H9 (cell line): ENCODE results near the gene ATP2A2. TPM values are rescaled to one million over a fixed set of nuclear protein-coding genes. Genes with fewer than 3 reads are reported as not detected.
A peak's percentile ranks its signal among the peaks of the same experiment; 100 is the strongest.

ENCODE experiments used
- DNase-seq: peaks from one replicate; pipeline ENCODE4 v3.0.0-alpha.2; 2017
- H2AFZ ChIP-seq: one replicate; pipeline ENCODE4 v1.6.1; 2013; ENCODE audit warnings: mild to moderate bottlenecking, low read length, control low read depth, moderate library complexity
- H2AK5ac ChIP-seq: 2 replicates; pipeline ENCODE4 v1.6.1; 2013; ENCODE audit warnings: low read length, control low read depth, mixed read lengths; ENCODE audit not compliant: insufficient read length
- H2BK120ac ChIP-seq: one replicate; pipeline ENCODE4 v1.6.1; 2013; ENCODE audit warnings: low read depth, mild to moderate bottlenecking, low read length, control low read depth, inconsistent platforms; ENCODE audit not compliant: poor library complexity, severe bottlenecking
- H2BK12ac ChIP-seq: 2 replicates; pipeline ENCODE4 v1.6.1; 2013; ENCODE audit warnings: low read length, control low read depth, mixed read lengths, low read depth; ENCODE audit not compliant: insufficient read length
- H2BK15ac ChIP-seq: 2 replicates; pipeline ENCODE4 v1.6.1; 2013; ENCODE audit warnings: low read depth, low read length, control low read depth
- H2BK20ac ChIP-seq: one replicate; pipeline ENCODE4 v1.6.1; 2013; ENCODE audit warnings: low read depth, mild to moderate bottlenecking, low read length, control low read depth, inconsistent platforms; ENCODE audit not compliant: poor library complexity, severe bottlenecking
- H2BK5ac ChIP-seq: 2 replicates; pipeline ENCODE4 v1.6.1; 2013; ENCODE audit warnings: low read length, control low read depth, mixed read lengths; ENCODE audit not compliant: insufficient read length
- H3K14ac ChIP-seq: 2 replicates; pipeline ENCODE4 v1.6.1; 2013; ENCODE audit warnings: low read length, control low read depth; ENCODE audit not compliant: insufficient read depth
- H3K18ac ChIP-seq: 2 replicates; pipeline ENCODE4 v1.6.1; 2013; ENCODE audit warnings: low read depth, mild to moderate bottlenecking, mixed read lengths, low read length, control low read depth; ENCODE audit not compliant: insufficient read length
- H3K23ac ChIP-seq: 2 replicates; pipeline ENCODE4 v1.6.1; 2013; ENCODE audit warnings: low read length, control low read depth, mixed read lengths, low read depth; ENCODE audit not compliant: insufficient read length
- H3K23me2 ChIP-seq: 2 replicates; pipeline ENCODE4 v1.6.1; 2013; ENCODE audit warnings: low read depth, mild to moderate bottlenecking, mixed read lengths, low read length, control low read depth; ENCODE audit not compliant: insufficient read length, poor library complexity, severe bottlenecking
- H3K27ac ChIP-seq: 2 replicates; pipeline ENCODE4 v1.5.1; 2013; ENCODE audit warnings: low read length, control low read depth, mixed read lengths, low read depth; ENCODE audit not compliant: insufficient read length
- H3K27me3 ChIP-seq: 2 replicates; pipeline ENCODE4 v1.6.1; 2013; ENCODE audit warnings: low read length, control low read depth, inconsistent platforms; ENCODE audit not compliant: insufficient read depth
- H3K4ac ChIP-seq: 2 replicates; pipeline ENCODE4 v1.6.1; 2013; ENCODE audit warnings: low read depth, mild to moderate bottlenecking, control low read depth, inconsistent platforms, low read length, moderate library complexity
- H3K4me1 ChIP-seq: 2 replicates; pipeline ENCODE4 v1.6.1; 2013; ENCODE audit warnings: low read length, control low read depth, inconsistent platforms; ENCODE audit not compliant: insufficient read depth
- H3K4me2 ChIP-seq: 2 replicates; pipeline ENCODE4 v1.6.1; 2013; ENCODE audit warnings: low read length, control low read depth, mixed read lengths; ENCODE audit not compliant: insufficient read length, insufficient read depth
- H3K56ac ChIP-seq: 2 replicates; pipeline ENCODE4 v1.6.1; 2013; ENCODE audit warnings: low read depth, mild to moderate bottlenecking, mixed read lengths, low read length, control low read depth; ENCODE audit not compliant: insufficient read length
- H3K79me1 ChIP-seq: 2 replicates; pipeline ENCODE4 v1.6.1; 2013; ENCODE audit warnings: low read depth, mild to moderate bottlenecking, moderate library complexity, low read length, control low read depth, inconsistent platforms; ENCODE audit not compliant: insufficient read depth, poor library complexity, severe bottlenecking
- H3K79me2 ChIP-seq: 2 replicates; pipeline ENCODE4 v1.6.1; 2013; ENCODE audit warnings: low read length, control low read depth, inconsistent platforms; ENCODE audit not compliant: insufficient read depth
- H3K9ac ChIP-seq: 2 replicates; pipeline ENCODE4 v1.6.1; 2013; ENCODE audit warnings: low read length, control low read depth, mixed read lengths; ENCODE audit not compliant: insufficient read length; ENCODE audit errors: extremely low read depth
- H3K9me3 ChIP-seq: one replicate; pipeline ENCODE4 v1.6.1; 2013; ENCODE audit warnings: low read depth, low read length, inconsistent platforms; ENCODE audit not compliant: control insufficient read depth
- H3T11ph ChIP-seq: one replicate; pipeline ENCODE4 v1.6.1; 2013; ENCODE audit warnings: mild to moderate bottlenecking, low read length, control low read depth, inconsistent platforms
- H4K20me1 ChIP-seq: one replicate; pipeline ENCODE4 v1.6.1; 2013; ENCODE audit not compliant: control insufficient read depth, insufficient read length, insufficient read depth
- H4K5ac ChIP-seq: 2 replicates; pipeline ENCODE4 v1.6.1; 2013; ENCODE audit warnings: low read depth, mild to moderate bottlenecking, mixed read lengths, low read length, control low read depth; ENCODE audit not compliant: insufficient read length
- H4K8ac ChIP-seq: replicated peaks from 2 replicates; pipeline ENCODE4 v1.6.1; 2013; ENCODE audit warnings: low read length, control low read depth, mixed read lengths, low read depth; ENCODE audit not compliant: insufficient read length
- H4K91ac ChIP-seq: 2 replicates; pipeline ENCODE4 v1.6.1; 2013; ENCODE audit warnings: low read depth, mild to moderate bottlenecking, moderate library complexity, mixed read lengths, low read length, control low read depth; ENCODE audit not compliant: insufficient read length
- H3K27ac Mint-ChIP-seq, 3 experiments: 2 replicates in 2 of 3; 3 replicates in 1 of 3; pipeline ENCODE4 v1.8.0; 2020 to 2021; ENCODE audit warnings: mixed read lengths in 3 of 3, mild to moderate bottlenecking in 1 of 3, moderate library complexity in 1 of 3
- H3K27me3 Mint-ChIP-seq: 2 replicates; pipeline ENCODE4 v1.8.0; 2021; ENCODE audit warnings: low read depth, mild to moderate bottlenecking, moderate library complexity, mixed read lengths
- H3K36me3 Mint-ChIP-seq, 3 experiments: 2 replicates in 2 of 3; 3 replicates in 1 of 3; pipeline ENCODE4 v1.8.0; 2020 to 2021; ENCODE audit warnings: low read depth in 3 of 3, mixed read lengths in 3 of 3; ENCODE audit not compliant: insufficient read depth in 1 of 3
- H3K4me1 Mint-ChIP-seq, 2 experiments: 2 replicates each; pipeline ENCODE4 v1.8.0; 2020; ENCODE audit warnings: mixed read lengths in 2 of 2
- H3K4me3 Mint-ChIP-seq, 2 experiments: 2 replicates in 1 of 2; 3 replicates in 1 of 2; pipeline ENCODE4 v1.8.0; 2020 to 2021; ENCODE audit warnings: mild to moderate bottlenecking in 2 of 2, mixed read lengths in 2 of 2, moderate library complexity in 1 of 2
- H3K9me3 Mint-ChIP-seq, 2 experiments: 2 replicates in 1 of 2; 3 replicates in 1 of 2; pipeline ENCODE4 v1.8.0; 2020; ENCODE audit warnings: mild to moderate bottlenecking in 2 of 2, mixed read lengths in 2 of 2, moderate library complexity in 1 of 2
- CTCF ChIP-seq: fragments of 200-600 bp; sonication (generic); conservative IDR thresholded peaks from 3 replicates; pipeline ENCODE4 v1.8.0; 2021; ENCODE audit warnings: antibody characterized with exemption, mild to moderate bottlenecking
- WGBS: extraction: QIAGEN DNeasy Blood & Tissue Kit; methylation state at CpG from one replicate; pipeline ENCODE4 v1.1.7; 2013; ENCODE audit warnings: missing lambda C conversion rate, low lambda C conversion rate, mixed read lengths; ENCODE audit not compliant: insufficient read length; ENCODE audit errors: extremely low coverage; 5-methylcytosine and 5-hydroxymethylcytosine counted together
- total RNA-seq: library from RNA; stranded (reverse); gene quantifications from 2 replicates; pipeline ENCODE4 v1.2.1, GENCODE V29; 2021

The ATP2A2 gene
- total RNA-seq, 1 experiment from 2014 or later, result 257 TPM

GRCh38 chr12:110320550-110320949, 39.5 kb downstream of the ATP2A2 start:
- Mint-ChIP-seq H3K27ac (peak overlapping the region in 2 of 3 experiments; percentile 59 to 84; a peak in 2 of 7 replicates), H3K4me1 (peaks cover 0 to 4% of the 10 kb centered on the region in 2 experiments; a peak in 1 of 4 replicates), H3K27me3 (no peaks in the 10 kb centered on the region), H3K9me3 (no peaks in the 10 kb centered on the region), H3K36me3 (peaks cover 8 to 49% (median 36%) of the 10 kb centered on the region in 3 experiments; a peak in 6 of 7 replicates), H3K4me3 (no peak overlapping the region; a peak in 1 of 5 replicates)
- WGBS, result no CpG with 5 or more reads among the region's 3 CpGs
- Histone ChIP-seq H3K14ac (no peak overlapping the region), H4K91ac (no peak overlapping the region), H2BK5ac (no peak overlapping the region), H3K79me2 (peaks cover 5% of the 10 kb centered on the region; the same call in 1 of the 2 replicates), H3K27ac (no peak overlapping the region), H2BK120ac (no peak overlapping the region), H3K18ac (no peak overlapping the region), H3K4me1 (no peaks in the 10 kb centered on the region), H3K9ac (no peak overlapping the region), H4K5ac (no peak overlapping the region), H3T11ph (no peak overlapping the region), H2BK12ac (no peak overlapping the region), H3K56ac (no peak overlapping the region), H2BK15ac (no peak overlapping the region), H3K23ac (no peak overlapping the region), H4K8ac (no peak overlapping the region), H4K20me1 (no peaks in the 10 kb centered on the region), H3K4ac (no peak overlapping the region), H2AK5ac (no peak overlapping the region), H3K27me3 (no peaks in the 10 kb centered on the region), H3K4me2 (no peak overlapping the region), H3K9me3 (no peaks in the 10 kb centered on the region), H2BK20ac (no peak overlapping the region), H3K79me1 (peaks cover 9% of the 10 kb centered on the region), H2AFZ (no peak overlapping the region), H3K23me2 (no peaks in the 10 kb centered on the region)
- DNase-seq, result no peak
- TF ChIP-seq CTCF, result no peak
